ENCODE results near the gene ART3. TPM values are rescaled to one million over a fixed set of nuclear protein-coding genes. Genes with fewer than 3 reads are reported as not detected.

ART3 gene
- total RNA-seq, 1 experiment from 2014 or later: not detected

- DNase-seq (ENCODE audit: low read depth): no peak
Measured at GRCh38 chr4:76144546-76144945, 70.0 kb downstream of the ART3 start.

GRCh38 chr4:76147454-76148141 lies 73.1 kb downstream of the ART3 start:
- peak; percentile 82 for DNase-seq (ENCODE audit: low read depth)

DNA sequence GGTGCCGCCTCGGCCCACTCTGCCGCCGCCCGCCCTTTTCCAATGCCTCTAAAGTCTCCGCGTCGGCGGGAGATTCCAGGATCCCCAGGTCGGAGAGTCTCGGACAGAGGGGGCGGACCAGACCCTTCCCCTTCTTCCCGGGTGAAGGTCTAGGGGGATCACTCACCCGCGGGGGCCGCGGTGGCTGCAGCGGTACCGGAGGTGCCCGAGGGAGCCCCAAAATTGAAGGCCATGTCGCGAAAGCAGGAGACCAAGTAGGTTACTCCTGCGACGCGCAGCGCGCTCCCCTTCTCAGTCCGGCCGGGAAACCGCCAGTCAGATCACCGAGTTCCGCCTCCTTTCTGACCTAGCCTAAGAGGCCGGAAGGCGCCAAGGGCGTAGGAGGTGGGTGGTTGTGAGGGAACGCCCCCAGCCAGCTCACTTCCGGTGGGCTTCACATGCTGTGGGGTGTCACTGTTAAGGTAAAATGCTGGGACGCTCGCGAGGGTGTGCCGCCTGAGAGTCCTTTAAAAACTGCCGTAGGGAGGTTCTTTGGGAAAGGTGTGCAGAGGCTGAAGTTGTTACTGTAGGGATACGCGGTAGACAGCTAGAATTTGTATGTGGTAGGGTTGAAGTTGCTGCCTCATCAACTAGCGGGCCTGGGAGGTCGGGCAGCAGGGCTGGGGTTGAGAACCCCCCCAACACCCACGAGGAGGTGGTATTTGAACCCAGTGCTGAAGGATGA lies 73.8 kb downstream of the ART3 start, which contains the start of gene NUP54:
Gene NUP54 (minus strand): TSS at position 256 of the 724 bp plus-strand sequence. CDS start 23 bp downstream, at position 233.
- DNase-seq (ENCODE audit: low read depth): peak; percentile 88

DNA sequence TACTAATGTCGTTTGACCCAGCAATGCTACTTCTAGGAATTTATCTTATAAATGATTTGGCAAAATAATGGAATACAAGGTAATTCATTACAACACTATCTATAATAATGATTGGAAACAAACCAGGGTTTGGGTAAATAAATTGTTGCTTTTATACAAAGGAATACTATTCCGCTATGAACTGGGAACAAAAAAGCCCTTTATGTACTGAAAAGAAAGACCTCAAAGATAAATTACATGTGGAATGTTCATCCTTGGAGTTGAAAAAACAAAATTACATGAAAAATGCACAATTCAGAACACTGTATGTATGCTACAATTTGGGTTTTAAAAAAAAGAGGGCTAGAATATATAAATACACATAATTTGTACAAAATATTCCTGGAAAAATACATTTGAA lies 78.8 kb downstream of the ART3 start:
- no peak for DNase-seq (ENCODE audit: low read depth)

- no peak for DNase-seq (ENCODE audit: low read depth)
Measured at GRCh38 chr4:76155979-76156378, 81.5 kb downstream of the ART3 start.

DNA sequence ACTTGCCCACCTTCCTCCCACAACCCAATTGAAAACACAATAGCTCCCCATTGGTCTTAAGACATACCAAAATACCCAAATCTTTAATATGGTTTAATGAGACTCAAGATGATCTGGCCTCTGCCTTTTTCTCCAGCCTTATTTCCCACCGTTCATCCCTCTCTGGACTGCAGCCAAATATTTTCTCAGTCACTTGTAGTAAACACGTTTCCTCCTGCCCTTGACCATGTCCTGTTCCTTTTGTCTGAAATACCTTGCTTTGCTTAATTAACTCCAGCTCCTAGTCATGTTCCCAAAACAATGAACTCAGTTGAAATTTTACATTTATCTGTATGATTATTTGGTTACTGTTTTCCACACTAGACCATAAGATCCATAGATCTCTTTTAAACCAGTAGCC lies 82.1 kb downstream of the ART3 start:
- DNase-seq (ENCODE audit: low read depth): no peak

GRCh38 chr4:76160355-76160754 lies 85.8 kb downstream of the ART3 start:
- no peak for DNase-seq (ENCODE audit: low read depth)

Other genes with a start within 250 kb of the ART3 start
- not detected in 2 replicates for gene PPEF2, start 172.3 kb upstream of the ART3 start, total RNA-seq (2014; rRNA removed; shearing (Covaris generic))
- gene NAAA, start 133.7 kb upstream of the ART3 start, total RNA-seq (2014; rRNA removed; shearing (Covaris generic)): 0.25 and 15.2 TPM in 2 replicates
- 15.6 and 20.2 TPM in 2 replicates for gene SDAD1, start 83.8 kb upstream of the ART3 start, total RNA-seq (2014; rRNA removed; shearing (Covaris generic))
- gene CXCL9, start 67.2 kb upstream of the ART3 start, total RNA-seq (2014; rRNA removed; shearing (Covaris generic)): not detected in 2 replicates
- 1.1 and 5.4 TPM in 2 replicates for gene CXCL10, start 51.2 kb upstream of the ART3 start, total RNA-seq (2014; rRNA removed; shearing (Covaris generic))
- gene CXCL11, start 38.6 kb upstream of the ART3 start, total RNA-seq (2014; rRNA removed; shearing (Covaris generic)): 0.37 and 0.74 TPM in 2 replicates
- 55.4 and 59.2 TPM in 2 replicates for gene NUP54, start 73.7 kb downstream of the ART3 start, total RNA-seq (2014; rRNA removed; shearing (Covaris generic))
- 97.3 and 105 TPM in 2 replicates for gene SCARB2, start 139.1 kb downstream of the ART3 start, total RNA-seq (2014; rRNA removed; shearing (Covaris generic))
- not detected in 2 replicates for gene FAM47E, start 177.0 kb downstream of the ART3 start, total RNA-seq (2014; rRNA removed; shearing (Covaris generic))
- 4.0 and 6.2 TPM in 2 replicates for gene STBD1, start 232.0 kb downstream of the ART3 start, total RNA-seq (2014; rRNA removed; shearing (Covaris generic))

All from M059J (cell line).